GM19351 (cell line): ENCODE data around the gene ZNF205.
"Not testable (repeated sequence)": the region's sequence is repeated elsewhere in the genome, so short reads cannot be mapped to it uniquely, and the experiment has no call there.

ENCODE experiments used
- ATAC-seq: cut with Tn5 transposase; IDR thresholded peaks from one replicate; pipeline ENCODE4 v1.9.1; 2021; ENCODE audit warnings: mild to moderate bottlenecking, moderate library complexity; ENCODE audit not compliant: unreplicated experiment

ZNF205 gene

DNA sequence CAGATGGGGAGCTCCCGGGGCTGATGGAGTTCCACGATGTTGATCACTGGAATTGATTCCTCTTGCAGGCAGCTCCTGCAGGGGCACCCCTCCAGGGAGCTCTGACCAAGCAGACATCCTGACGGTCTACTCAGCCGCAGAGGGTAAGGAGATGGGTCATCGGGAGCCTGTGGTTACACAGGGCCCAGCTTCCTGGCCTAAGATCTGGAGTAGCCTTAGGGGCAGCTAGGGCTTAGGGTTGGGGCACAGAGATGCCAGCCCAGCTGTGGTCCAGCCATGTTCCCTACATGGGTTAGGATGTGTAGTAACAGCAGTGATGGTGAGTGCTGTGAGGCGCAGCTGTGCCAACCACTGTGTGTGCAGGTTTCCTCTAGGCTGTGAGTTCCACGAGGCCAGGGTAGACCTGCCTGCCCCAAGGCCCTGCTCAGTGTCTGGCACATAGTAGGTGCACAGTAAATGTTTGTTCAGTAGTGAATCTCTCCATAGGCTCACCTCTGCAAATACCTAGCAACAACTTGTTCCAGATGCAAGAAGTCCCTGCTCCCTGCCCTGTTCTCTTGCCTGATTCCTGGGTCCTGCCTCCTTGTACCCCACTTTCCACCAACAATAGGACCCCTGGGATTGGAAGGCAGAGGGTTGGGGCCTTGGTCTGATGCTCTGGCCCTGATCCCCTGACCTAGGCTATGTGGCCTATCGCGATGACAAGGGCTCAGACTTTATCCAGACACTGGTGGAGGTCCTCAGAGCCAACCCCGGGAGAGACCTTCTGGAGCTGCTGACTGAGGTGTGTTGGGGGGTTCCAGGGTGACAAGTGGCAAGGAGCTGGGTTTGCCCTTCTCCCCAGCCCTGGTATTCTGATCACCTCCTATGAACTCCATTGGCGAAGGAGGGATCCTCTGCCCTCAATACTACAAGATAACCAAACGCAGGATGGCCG lies 36.1 kb downstream of the ZNF205 start:
- no peak for ATAC-seq

DNA sequence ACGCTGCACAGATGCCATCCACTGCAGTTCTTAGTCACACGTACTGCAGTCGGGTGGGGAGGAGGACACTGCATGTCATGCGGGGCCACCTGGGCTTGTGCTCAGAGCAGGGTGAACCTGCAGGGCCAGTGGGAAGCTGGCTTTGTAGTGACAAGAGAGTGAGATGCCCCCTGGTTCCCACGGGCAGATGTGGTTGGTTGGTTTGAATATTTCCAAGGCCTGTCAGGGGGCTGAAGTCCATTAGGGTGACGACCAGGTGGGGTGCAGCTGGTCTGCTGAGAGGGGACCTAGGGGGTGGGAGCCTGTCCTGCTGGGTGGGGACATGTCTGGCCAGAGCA lies 36.8 kb downstream of the ZNF205 start:
- ATAC-seq = no peak

- peak; percentile 6 for ATAC-seq
Measured at GRCh38 chr16:3149630-3150345, 37.4 kb downstream of the ZNF205 start.

DNA sequence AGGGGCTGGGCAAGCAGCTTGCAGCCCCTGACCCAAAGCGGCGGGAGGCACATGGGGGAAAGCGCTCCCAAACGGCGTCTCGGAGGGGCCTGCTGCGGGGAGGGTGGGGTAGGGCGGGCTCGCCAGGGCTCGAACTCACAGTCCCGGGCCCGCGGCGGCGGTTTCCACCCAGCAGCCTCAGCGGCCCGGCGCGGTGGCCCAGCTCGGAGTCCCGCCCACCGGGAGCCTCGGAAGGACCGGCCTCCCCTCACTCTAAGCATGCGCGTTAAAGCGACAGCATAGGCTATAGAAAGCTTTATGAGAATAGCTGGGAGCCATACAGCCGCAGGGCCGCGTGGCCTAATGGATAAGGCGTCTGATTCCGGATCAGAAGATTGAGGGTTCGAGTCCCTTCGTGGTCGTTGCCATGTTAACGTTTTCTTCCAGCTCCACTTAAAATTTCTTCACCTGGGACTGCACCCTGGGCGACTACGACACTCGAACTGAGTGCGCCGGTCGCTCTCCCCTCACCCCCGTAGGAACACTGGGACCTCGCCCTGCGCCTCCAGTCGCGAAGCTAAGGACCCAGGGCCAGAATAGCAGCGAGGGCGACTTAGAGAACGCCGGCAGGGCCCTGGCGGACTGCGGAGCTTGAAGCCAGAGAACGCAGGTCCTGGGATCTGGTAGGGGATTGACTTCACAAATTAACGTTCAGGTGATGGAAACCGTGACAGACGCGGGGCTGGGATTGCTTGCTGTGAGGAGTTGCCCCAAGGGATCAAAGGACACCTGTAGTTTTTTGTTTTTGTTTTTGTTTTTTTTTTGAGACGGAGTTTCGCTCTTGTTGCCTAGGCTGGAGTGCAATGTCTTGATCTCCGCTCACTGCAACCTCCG lies 38.2 kb downstream of the ZNF205 start:
- peak; percentile 75 for ATAC-seq

- ATAC-seq = no peak
Measured at GRCh38 chr16:3152027-3152276, 39.6 kb downstream of the ZNF205 start.

DNA sequence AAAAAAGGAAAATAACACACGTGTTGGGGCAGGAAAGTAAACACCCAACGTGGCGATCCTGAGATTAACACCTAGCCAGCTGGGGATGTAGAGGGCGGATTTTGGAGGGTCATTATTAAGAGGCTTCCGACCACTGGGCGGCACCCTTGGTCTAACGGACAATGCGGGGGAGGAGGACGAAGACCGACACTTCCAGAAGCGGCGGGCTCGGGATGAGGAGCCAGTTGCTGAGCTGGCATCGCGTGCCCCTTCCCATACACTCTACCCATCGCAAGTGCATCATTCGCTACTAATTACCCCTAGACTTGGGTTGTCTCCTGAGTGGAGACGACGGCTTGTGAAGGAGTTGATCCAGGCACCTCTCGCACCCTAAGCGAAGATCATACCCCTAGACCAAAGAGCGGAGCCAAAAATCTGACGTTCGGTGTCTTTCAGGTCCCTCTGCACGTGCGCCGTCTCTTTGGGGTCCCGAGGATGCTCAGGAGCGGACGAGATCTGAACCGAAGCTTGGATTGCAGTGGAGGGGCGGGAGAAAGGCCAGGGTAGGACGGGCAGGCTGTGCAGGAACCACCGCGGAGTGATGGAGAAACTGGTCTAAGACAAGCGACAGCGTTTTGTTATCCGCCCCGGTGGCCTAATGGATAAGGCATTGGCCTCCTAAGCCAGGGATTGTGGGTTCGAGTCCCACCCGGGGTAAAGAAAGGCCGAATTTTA lies 40.0 kb downstream of the ZNF205 start:
- no peak for ATAC-seq

DNA sequence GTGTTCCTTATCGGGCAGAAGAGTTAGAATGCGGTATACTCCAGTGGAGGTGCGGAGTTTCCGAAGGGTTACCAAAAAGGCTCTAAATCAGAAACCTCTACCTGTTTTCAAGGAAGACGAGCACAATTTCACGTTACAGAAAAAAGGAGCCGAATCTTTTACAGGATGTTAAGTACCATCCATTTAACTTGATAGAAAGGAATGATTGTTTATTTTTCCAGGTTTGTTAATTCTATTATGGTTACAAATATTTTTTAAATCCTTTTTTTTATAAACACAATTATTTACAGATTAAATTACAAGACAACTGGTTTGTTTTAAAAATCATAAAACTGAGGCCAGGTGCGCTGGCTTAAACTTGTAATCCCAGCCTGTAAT lies 40.6 kb downstream of the ZNF205 start:
- ATAC-seq = no peak

DNA sequence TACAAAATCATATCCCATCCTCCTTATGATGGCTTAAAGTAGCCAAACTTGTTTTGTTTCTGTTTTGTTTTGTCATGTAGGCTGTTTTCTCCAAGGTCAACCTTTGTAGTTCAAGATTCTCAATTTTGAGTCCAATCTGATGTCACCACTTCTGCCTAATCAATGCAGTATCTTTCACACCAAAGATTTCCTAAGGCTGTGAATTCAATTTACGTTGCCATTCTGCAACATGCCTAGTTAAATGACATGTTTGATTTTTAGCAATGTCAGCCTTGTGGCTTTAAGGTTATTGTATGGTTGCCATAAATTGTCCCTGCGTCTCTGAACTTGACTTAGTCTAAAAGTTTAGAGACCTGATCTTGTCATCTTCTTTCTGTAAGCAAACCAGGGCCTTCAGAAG lies 42.8 kb downstream of the ZNF205 start:
- no peak for ATAC-seq

- ATAC-seq = no peak
Measured at GRCh38 chr16:3155972-3156371, 43.6 kb downstream of the ZNF205 start.

- ATAC-seq = no peak
Measured at GRCh38 chr16:3157229-3158025, 45.0 kb downstream of the ZNF205 start.

DNA sequence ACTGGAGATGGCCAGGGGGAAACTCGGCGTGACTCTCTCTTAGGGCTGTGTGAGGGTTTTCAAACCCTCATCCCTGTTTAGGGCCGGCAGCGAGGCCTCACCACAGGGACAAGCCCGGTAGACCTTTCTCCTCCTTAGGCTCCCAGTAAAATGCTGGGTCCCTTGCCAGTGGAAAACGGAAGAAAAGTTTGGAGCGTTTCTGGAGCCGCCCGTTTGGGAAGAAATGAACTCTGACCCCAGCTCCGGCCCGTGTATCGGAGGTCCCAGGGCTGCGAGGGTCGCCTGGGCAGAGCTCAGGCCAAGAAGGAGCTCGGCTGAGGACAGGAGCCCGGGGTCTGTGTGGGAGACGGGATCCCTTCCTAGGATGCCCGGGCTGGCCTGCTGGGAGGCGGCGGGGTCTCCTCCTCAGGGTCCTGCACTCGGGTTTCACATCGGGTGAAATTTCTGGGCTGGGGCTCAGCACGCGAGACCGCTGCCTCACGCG lies 45.7 kb downstream of the ZNF205 start:
- no peak for ATAC-seq

DNA sequence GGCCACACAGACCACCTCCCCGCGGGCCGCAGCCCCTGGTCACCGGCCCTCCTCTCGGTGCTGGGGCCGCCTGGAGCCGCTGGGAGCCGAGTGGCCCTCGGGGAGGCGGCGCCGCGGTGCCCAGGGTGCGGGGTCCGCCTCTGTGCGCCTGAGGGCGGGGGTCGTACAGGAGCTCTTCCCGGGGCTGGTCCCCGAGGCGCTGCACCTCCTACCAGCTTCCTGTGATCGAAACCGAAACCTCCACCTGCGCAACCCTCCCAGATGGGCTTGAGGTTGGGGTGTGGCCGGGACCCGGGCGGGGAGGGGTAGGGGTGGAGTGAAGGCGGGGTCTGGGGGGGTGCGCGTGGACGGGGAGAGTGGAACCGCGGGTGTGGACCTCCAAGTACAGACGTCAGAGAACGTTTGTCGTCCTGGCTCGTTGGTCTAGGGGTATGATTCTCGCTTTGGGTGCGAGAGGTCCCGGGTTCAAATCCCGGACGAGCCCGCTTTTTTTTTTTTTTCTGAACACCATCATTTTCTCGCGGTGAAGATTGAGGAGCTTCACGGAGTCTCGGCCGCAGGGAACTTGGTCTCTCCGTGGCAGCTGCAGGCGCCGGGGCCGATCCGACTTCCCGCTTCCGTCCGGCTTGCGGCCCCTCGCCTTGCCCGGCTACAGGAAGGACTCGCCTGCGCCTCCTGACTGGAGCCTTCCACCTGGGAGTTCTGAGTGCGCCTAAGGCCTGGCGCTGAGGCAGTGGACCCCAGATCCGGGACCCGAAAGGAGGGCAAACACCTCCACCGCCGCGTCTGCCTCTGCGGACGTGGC lies 46.3 kb downstream of the ZNF205 start:
- peak; percentile 65 for ATAC-seq

GRCh38 chr16:3161235-3162018 lies 49.0 kb downstream of the ZNF205 start:
- ATAC-seq = no peak

GRCh38 chr16:3164121-3164991 lies 52.0 kb downstream of the ZNF205 start:
- no peak for ATAC-seq

- ATAC-seq = no peak
Measured at GRCh38 chr16:3165111-3165822, 52.9 kb downstream of the ZNF205 start.

DNA sequence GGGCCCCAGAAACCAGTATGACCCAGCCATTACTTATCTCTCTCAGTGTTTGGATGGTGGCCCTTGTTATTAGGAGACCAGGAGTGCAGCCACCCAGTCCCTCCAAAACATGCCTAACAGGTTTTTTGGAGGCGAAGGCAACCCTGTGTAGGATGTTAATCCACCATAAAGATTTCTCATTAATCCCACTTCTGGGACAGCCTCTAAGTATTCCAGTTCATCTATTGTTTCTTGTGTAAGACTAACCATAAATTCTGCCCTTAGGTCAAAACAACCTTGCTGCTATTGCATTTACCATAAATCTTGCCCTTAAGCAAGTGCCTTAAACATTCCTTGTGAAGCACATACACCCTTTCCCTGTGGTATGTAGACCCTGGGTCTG lies 54.1 kb downstream of the ZNF205 start:
- no peak for ATAC-seq

DNA sequence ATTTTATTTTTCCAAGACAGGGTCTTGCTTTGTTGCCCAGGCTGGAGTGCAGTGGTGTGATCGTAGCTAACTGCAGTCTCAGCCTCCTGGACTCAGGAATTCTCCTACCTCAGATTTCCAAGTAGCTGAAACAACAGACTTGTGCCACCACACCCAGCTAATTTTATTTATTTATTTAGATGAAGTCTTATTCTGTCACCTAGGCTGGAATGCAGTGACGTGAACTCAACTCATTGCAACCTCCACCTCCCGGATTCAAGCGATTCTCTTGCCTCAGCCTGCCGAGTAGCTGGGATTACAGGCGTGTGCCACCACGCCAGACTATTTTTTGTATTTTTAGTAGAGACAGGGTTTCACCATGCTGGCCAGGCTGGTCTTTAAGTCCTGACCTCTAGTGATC lies 56.3 kb downstream of the ZNF205 start:
- ATAC-seq = not testable (repeated sequence)
